Pancreas (tissue), 10 donors: ENCODE results near the gene BBOX1. TPM values are rescaled to one million over a fixed set of nuclear protein-coding genes. Genes with fewer than 3 reads are reported as not detected.

ENCODE experiments used
- ATAC-seq, 4 donors: fragments of 200-7000 bp; cut with Tn5 transposase; one replicate each; pipeline versions ENCODE4 v1.8.0 to v1.9.1; 2020; ENCODE audit warnings: mild to moderate bottlenecking in 4 of 4, moderate library complexity in 4 of 4
- DNase-seq, 6 donors: peaks; one replicate each; pipeline ENCODE4 v3.0.0-alpha.2; 2020
- FAIRE-seq: peaks from 2 replicates; lab custom pipeline; 2012; peaks lifted over from hg19 to GRCh38; lab: Jason Lieb, UNC
- H3K27ac ChIP-seq, 4 donors: fragments of 200-600 bp; sonication (generic); 1 replicate in 3 of 4; 2 replicates in 1 of 4; pipeline versions ENCODE4 v1.5.0 to v1.8.0; 2020
- H3K27me3 ChIP-seq, 4 donors: fragments of 200-600 bp; one replicate each; pipeline ENCODE4 v1.8.0; 2021
- H3K36me3 ChIP-seq, 3 donors: fragments of 200-600 bp; sonication (generic) in 1 of 3; one replicate each; pipeline versions ENCODE4 v1.5.0 to v1.8.0; 2020 to 2021
- H3K4me1 ChIP-seq, 3 donors: fragments of 200-600 bp; one replicate each; pipeline ENCODE4 v1.8.0; 2021
- H3K4me3 ChIP-seq, 4 donors: fragments of 200-600 bp; sonication (generic) in 2 of 4; one replicate each; pipeline versions ENCODE4 v1.5.0 to v1.8.0; 2020 to 2021
- H3K9me3 ChIP-seq, 4 donors: fragments of 200-600 bp; one replicate each; pipeline ENCODE4 v1.8.0; 2021
- WGBS, 2 donors: extraction: QIAGEN DNeasy Blood & Tissue Kit; methylation state at CpG; one replicate each; pipeline ENCODE4 v1.1.7; 2013; 5-methylcytosine and 5-hydroxymethylcytosine counted together
- intact Hi-C, 3 donors: fragments of 100-400 bp; cut with DNase I; formaldehyde crosslinking; loops; one replicate each; pipeline versions ENCODE4 v1.11.1 to v1.14.2; 2022
- polyA plus RNA-seq, 2 donors: library from polyadenylated mRNA; stranded (reverse); fragments of 200-250 nt; gene quantifications; one replicate each; pipeline ENCODE4 v1.2.3, GENCODE V29; 2013
- total RNA-seq, 6 donors: library from RNA; stranded (reverse); fragmentation: NEBNext Ultra II Directional in 4 of 6; extraction: Animal tissue kit (Norgen Biotek cat#: 25700) in 4 of 6; gene quantifications; one replicate each; pipeline versions ENCODE4 v1.2.1 to v1.2.4, GENCODE V29; 2021 to 2023
- TF ChIP-seq, protein P1 (sequence below), 4 donors: fragments of 200-600 bp; sonication (generic) in 3 of 4; IDR thresholded peaks; one replicate each; pipeline versions ENCODE4 v1.5.0 to v1.8.0; 2021; ENCODE audit warnings: antibody characterized with exemption in 4 of 4
- donor health status: healthy with polysubstance abuse.
- donor health status: DM: no; HTN: no; CAD: no; lungs with moderate emphysema.
- donor health status: DM: no; HTN: no; CAD: no.
- donor health status: control.
- donor health status: control.
- donor health status: Bipolar disorder and iron deficiency.
- donor health status: DM: yes; HTN: yes; CAD: no.
- donor health status: DM: no; HTN: no; CAD: no.
- donor health status: DM: no; HTN: no; CAD: no.
- donor health status: DM: yes; HTN: yes; CAD: no.

The BBOX1 gene
- total and polyA plus RNA-seq, 8 donors: 0.14 to 2.2 (median 0.34) TPM

GRCh38 chr11:27057091-27057780, 16.6 kb downstream of the BBOX1 start:
- Histone ChIP-seq H3K27me3 (no peaks in the 10 kb centered on the region), H3K4me1 (no peaks in the 10 kb centered on the region), H3K9me3 (no peaks in the 10 kb centered on the region), H3K36me3 (no peaks in the 10 kb centered on the region), H3K27ac (no peak overlapping the region), H3K4me3 (no peak overlapping the region)
- ATAC-seq (no peak), DNase-seq (no peak), FAIRE-seq (no peak)
- TF ChIP-seq, protein P1, sequence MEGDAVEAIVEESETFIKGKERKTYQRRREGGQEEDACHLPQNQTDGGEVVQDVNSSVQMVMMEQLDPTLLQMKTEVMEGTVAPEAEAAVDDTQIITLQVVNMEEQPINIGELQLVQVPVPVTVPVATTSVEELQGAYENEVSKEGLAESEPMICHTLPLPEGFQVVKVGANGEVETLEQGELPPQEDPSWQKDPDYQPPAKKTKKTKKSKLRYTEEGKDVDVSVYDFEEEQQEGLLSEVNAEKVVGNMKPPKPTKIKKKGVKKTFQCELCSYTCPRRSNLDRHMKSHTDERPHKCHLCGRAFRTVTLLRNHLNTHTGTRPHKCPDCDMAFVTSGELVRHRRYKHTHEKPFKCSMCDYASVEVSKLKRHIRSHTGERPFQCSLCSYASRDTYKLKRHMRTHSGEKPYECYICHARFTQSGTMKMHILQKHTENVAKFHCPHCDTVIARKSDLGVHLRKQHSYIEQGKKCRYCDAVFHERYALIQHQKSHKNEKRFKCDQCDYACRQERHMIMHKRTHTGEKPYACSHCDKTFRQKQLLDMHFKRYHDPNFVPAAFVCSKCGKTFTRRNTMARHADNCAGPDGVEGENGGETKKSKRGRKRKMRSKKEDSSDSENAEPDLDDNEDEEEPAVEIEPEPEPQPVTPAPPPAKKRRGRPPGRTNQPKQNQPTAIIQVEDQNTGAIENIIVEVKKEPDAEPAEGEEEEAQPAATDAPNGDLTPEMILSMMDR (IDR thresholded peaks at IDR 0.05): no peak
- intact Hi-C loops: no loop called here
- WGBS, 2 donors: 64 to 69% methylated on average over 6 of the region's 6 CpGs

- TF ChIP-seq, protein P1 (IDR thresholded peaks at IDR 0.05): no peak
- no peak for FAIRE-seq
These were observed 17.8 kb downstream of the BBOX1 start for GRCh38 chr11:27058456-27058855.

DNA sequence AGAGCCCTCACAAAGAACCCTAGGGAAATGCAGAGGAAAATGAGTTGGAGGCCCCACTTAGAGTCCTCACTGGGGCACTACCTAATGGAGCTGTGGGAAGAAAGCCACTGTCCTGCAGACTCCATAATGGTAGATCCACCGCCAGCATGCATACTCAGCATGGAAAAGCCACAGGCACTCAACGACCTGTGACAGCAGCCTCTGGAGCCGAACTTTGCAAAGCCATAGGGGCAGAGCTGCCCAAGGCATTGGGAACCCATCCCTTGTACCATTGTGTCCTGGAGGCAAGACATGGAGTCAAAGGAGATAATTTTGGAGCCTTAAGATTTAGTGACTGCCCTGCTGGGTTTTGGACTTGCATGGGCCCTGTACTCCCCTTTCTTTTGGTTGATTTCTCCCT, 18.8 kb downstream of the BBOX1 start:
- FAIRE-seq (no peak), DNase-seq (peak in 1 of 6 donors; percentile 12), ATAC-seq (no peak)
- intact Hi-C loops: no loop called here
- H3K9me3 ChIP-seq: no peaks in the 10 kb centered on the region
- H3K4me3 ChIP-seq: no peak overlapping the region
- TF ChIP-seq, protein P1 (IDR thresholded peaks at IDR 0.05): no peak
- H3K27me3 ChIP-seq: no peaks in the 10 kb centered on the region
- no peaks in the 10 kb centered on the region for H3K36me3 ChIP-seq
- H3K4me1 ChIP-seq: no peaks in the 10 kb centered on the region
- 40 to 59% methylated on average over 3 of the region's 3 CpGs for WGBS, 2 donors
- no peak overlapping the region for H3K27ac ChIP-seq

More at GRCh38 chr11:27058456-27058855, 17.8 kb downstream of the BBOX1 start:
- intact Hi-C loops: no loop called here
- no peak overlapping the region for H3K27ac ChIP-seq
- no peak overlapping the region for H3K4me3 ChIP-seq
- no peaks in the 10 kb centered on the region for H3K36me3 ChIP-seq
- no peaks in the 10 kb centered on the region for H3K9me3 ChIP-seq
- H3K4me1 ChIP-seq: no peaks in the 10 kb centered on the region
- 64 to 83% methylated on average over 1 of the region's 1 CpG for WGBS, 2 donors
- DNase-seq: no peak
- H3K27me3 ChIP-seq: no peaks in the 10 kb centered on the region
- ATAC-seq: no peak

GRCh38 chr11:27060816-27061460, 20.3 kb downstream of the BBOX1 start:
- intact Hi-C loops: no loop called here
- no peaks in the 10 kb centered on the region for H3K9me3 ChIP-seq
- no peak overlapping the region for H3K27ac ChIP-seq
- ATAC-seq (no peak), DNase-seq (no peak), FAIRE-seq (no peak)
- H3K4me3 ChIP-seq: no peak overlapping the region
- no peaks in the 10 kb centered on the region for H3K27me3 ChIP-seq
- TF ChIP-seq, protein P1 (IDR thresholded peaks at IDR 0.05): no peak
- WGBS, 2 donors: 59 to 70% methylated on average over 3 of the region's 3 CpGs
- H3K36me3 ChIP-seq: no peaks in the 10 kb centered on the region
- H3K4me1 ChIP-seq: no peaks in the 10 kb centered on the region

GRCh38 chr11:27061461-27061821, 20.8 kb downstream of the BBOX1 start:
- no peak overlapping the region for H3K27ac ChIP-seq
- no peak overlapping the region for H3K4me3 ChIP-seq
- ATAC-seq (no peak), FAIRE-seq (no peak), DNase-seq (no peak)
- intact Hi-C loops: no loop called here
- TF ChIP-seq, protein P1 (IDR thresholded peaks at IDR 0.05): no peak
- no peaks in the 10 kb centered on the region for H3K36me3 ChIP-seq
- H3K27me3 ChIP-seq: no peaks in the 10 kb centered on the region
- no peaks in the 10 kb centered on the region for H3K9me3 ChIP-seq
- no peaks in the 10 kb centered on the region for H3K4me1 ChIP-seq
- WGBS, 2 donors: 48 to 55% methylated on average over 2 of the region's 2 CpGs
